ENCODE results near the gene TMEM238.

DNA sequence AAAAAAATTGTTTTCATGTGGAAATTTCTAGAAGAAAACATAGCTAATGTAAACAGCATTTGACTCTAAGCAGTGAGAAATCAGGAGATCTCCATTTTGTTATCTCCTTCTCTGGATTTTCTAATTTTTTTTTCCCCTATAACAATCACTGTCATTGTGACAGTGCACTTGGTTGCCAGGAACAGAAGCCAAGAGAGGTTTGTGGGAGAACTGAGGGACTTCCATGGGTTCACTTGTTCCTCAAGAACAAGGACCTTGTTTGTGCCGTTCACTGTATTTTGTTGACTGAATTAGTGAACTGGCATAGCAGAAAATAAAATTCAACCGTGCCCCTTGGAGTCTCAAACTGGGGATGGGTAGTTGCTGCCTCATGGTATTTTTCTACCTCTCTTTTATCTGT lies 42.0 kb upstream of the TMEM238 start:
- TF ChIP-seq CTCF (IDR thresholded peaks at IDR 0.05) = no peak
- no peak for TF ChIP-seq POLR2AphosphoS5 (IDR thresholded peaks at IDR 0.05)
